Cerebellar nuclear complex (tissue), 1 donor: ENCODE results near the gene KCNMA1.

Source experiments
- DNase-seq, 2 experiments: peaks; one replicate each; lab custom pipeline; 2025; lab: John Stamatoyannopoulos, UW

KCNMA1 gene

DNA sequence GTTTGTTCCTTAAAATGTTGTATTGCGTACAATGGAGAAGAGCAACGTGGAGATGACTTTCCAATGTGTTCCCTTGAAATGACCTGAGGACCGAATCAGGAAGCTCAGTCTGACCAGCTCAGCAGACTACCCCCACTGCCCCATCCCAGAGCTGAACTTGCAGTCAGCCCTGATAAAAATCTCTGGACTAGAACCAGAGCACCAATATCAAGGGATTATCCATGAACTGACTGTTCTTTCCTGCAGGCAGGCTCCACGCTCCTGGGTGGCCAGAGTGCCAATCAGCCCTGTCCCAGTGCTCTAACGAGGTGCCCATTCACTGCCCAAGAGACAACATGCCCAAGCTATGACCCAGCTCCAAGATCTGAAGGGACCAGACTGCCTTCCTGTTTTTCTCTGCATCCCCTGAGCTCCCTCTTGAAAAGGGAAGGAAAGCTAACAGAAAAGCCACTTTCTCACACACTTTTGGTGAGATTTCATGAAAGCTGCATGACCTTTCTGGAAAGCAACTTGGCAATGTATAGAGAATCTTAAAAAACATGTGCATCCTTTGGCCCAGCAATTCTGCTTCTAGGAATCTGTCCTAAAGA, 130.2 kb downstream of the KCNMA1 start:
- no peak for DNase-seq

DNA sequence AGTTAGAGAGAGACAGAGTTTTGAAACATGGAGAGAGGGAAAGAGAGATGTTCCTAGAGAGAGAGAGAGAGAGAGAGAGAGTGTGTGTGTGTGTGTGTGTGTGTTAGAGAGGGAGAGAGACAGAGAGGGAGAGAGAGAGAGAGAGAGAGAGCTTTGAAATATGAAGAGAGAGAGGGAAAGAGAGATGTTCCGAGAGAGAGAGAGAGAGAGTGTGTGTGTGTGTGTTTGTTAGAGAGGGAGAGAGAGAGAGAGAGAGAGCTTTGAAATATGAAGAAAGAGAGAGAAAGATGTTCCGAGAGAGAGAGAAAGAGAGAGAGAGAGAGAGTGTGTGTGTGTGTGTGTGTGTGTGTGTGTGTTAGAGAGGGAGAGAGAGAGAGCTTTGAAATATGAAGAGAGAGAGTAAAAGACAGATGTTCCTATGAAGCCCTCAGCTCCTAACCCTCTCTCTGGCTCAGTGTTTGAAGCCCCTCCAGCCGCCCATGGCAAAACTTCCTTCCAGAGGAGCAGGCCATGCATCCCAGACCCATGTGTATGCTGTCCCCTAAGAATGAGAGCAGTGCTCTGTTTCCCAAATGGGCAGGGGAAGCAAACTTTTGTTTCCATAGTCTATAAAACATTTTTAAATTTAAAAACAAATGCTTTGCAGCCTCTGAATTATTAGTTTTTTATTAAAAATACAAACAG, 130.9 kb downstream of the KCNMA1 start:
- no peak for DNase-seq

DNA sequence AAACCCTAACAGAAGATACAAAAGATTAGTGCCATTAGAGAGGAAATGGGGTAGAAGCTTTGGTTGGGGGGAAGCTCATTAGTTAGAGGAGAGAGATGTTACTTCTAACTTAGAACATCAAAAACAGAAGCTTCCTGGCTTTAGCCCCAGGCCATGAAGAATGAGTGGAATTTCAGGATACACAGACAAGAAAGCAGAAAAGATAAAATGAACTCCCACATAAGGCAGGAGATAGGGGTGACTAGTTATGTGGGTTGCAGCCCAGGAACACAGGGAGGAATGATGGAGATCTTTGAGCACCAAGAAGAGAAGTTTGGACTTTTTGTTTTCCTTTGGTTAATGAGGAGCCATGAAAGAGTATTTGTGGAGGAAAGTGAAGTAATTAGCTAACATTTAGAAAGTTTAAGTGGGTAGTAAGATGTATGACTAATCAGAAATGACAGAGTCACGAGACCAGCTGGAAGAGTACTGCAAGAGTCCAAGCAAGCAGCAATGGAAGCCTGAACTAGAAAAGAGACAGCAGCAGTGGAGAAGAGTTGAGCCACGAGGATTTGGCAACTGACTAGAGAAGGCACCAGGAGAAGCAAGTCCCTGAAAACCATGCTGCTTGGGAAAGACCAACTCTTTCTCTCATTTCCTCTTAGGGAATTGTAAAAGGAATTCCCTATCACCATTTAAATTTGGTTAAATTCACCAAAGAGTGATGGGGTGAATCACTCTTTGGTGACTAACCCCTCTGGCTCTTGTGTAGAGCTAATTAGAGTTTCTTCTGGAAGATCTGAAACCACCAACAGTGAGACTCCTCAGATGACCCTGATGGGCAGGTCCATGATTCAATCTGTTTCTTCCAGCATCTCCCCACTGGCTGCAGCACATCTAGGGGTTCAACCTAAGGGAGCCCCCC, 131.9 kb downstream of the KCNMA1 start:
- no peak for DNase-seq

DNA sequence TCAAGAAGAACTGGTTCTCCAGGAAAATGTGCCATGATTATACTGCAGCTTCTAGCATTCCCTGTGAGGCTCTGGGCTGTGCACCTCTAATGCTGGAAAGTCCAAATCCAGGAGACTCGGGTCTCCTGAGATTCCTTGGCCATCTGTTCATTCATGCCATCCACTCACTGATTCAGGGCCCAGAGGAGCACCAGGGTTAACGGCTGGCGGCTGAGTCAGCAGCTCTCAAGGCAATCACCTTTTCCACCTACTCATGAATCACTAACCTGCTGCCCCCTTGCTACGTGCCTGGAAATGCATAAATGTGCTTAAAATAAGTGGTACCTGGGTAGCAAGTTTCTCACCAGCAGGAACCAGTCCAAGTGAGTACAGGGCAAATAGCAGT, 132.7 kb downstream of the KCNMA1 start:
- DNase-seq = no peak

DNA sequence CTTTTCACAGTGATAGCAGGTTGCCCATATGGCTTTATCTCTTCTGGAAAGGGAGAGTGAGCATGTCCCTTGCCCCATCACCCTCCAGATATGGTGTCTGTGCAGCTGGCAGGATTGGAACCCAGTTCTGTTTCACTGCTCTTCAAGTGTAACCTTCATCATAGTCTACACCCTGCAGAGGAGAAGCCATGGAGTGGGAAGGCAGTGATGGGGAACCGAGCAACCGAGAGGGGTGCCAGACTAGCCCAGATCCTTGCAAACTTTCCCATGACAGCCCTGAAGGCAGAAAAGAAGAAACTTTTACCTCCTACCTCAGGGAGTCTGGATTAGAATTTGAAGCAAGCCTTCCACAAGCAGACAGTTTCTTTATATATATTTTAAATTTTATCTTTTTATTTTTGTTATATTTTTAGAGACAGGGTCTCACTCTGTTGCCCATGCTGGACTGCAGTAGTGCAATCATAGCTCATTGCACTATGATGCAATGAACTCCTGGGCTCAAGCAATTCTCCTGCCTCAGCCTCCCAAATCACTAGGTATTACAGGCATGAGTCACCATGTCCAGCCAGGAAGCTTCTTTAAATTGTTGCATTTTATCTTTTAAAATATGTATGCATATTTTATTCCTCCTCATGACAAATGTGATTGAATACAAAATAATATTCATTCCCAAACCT, 133.3 kb downstream of the KCNMA1 start:
- no peak for DNase-seq

DNA sequence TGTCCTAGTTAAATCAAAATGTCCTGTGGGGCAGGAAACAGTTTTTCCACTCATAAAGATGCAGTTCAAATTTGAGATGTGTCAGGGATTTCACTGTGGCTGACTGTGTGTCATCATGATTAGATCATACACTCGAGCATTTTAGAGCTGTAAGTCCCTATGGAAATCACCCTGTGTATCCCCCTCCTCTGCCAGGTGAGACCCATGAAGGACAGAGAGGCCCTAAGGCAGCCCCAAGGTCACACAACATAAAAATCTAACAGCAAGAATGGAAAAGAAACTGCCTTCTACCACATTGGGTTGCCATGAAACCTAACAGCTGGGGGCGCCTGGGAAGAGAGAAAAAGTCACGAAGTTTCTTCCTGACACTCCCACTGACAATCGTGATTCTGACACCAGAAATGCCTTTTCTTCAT, 135.8 kb downstream of the KCNMA1 start:
- no peak for DNase-seq

DNA sequence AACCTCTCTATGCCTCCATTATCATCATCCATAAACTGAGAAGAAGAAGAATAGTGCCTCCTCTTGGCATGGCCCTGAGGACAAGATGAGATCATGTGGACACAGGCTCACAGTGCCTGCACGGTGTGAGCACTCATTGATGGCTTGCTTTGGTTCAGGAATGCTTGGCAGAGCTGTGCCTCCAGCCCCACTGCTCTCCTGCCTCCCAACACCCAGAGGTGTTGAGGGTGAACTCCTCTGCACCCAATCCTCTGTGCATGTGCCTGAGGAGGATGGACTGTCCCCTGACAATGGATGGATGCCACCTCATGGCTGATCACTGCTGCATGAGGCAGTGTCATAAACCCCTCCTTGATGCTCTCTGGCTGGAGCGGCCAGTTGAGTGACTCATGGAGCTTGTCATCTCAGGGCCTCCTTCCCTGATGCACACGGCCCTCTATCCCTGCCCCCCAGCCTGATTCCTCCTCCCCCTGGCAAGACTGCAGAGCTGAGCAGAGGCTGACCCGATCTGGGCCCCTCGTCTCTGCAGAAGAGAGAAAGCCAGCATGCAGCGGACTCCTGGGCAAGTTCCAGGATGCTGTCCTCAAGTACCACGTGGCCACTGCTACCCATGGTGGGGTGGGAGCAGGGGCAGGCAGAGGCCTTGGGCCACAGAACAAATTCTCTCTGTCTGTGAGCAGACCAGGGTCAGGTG, 136.3 kb downstream of the KCNMA1 start:
- no peak for DNase-seq

DNA sequence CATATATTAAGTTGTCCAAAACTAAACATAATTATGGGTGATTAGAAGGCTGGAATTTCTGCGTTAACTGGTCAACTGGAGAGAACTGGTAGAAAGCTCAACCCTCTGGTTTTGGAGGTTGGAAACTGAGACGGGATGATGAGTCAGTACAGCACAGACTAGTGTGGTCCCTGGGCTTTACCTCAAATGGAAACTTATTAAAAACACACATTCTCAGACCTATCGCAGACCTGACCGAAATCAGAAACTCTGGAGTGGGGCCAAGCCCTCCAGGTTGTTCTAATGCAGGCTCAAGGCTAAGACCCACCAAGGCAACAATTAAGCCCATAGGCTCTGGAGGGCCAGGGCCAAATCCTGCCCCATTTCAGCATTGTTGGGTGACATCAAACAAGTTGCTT, 136.9 kb downstream of the KCNMA1 start:
- no peak for DNase-seq

DNA sequence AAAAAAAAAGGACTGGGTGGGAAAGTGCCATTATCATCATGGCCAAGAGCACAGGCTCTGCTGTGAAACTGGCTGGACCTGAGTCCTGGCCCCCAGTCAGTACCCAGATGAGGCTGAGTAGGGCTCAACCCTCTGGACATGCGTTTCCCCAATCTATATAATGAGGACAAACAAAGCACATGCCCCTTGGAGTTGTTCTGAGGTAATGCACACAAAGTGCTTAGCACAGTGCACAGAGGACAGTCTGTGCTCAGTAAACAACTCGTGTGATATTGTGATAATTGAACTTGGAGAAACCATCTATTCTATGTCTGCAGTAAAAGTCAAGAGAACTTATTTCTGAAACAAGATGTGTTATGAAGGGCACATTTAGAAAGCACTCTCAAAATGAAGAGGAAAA, 138.8 kb downstream of the KCNMA1 start:
- DNase-seq = no peak

DNA sequence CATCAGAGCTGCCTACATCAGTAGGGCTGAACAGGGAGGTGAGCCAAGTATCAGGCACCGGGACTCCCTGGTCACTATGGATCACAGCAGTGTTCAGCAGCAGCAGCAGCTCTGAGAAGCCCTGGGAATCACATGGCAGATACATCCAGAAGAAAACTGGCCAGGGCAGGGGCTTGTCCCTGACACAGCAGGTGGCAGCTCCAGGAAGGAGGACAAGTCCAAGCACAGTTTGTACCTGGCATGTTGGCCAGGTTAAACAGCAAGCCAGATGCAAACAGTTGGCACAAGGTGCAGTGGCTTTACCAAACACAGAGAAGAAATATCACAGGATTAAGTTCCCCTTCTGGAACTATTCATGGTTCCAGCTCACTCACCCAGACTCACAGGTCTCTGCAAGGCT, 139.4 kb downstream of the KCNMA1 start:
- no peak for DNase-seq

DNA sequence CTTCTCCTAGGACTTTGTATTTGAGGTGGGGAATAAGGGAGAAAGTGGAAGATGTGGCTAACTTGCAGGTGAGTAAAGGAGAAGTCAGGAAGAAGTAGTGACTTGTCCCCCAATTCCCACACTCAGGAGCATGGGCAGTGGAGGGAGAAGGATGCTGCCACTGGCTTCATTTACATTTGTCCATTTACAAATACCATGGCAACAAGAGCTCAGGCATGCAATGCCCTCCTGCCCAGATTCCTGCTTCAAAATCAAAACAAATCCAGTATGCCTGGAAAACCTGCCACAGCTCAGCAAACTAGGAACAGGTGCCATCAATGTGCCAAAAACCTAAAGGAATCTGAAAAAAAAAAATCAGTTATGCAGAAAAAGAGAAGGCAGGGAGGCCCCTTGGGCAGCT, 139.9 kb downstream of the KCNMA1 start:
- DNase-seq = no peak

DNA sequence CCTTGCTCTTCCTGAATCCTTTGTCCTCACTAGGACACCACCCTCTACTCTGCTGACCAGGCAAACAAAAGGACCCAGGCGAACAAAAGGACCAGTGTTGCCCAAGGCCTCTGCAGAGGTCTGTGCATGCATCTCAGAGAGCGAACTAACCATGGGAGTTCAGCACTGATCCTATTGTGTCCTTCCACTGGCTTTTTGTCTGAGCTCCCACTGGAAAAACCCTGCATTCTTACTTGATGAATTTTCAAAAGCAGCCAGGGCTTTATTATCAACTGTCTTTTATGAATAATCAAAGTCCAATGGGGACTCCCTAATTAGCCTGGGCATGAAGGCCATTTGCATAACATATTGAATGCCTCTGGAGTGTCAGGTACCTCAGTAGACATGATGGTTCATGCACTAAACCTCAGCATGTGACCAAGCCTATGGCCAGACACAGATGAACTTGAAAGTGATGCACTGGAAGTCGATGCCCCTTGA, 140.6 kb downstream of the KCNMA1 start:
- no peak for DNase-seq

DNA sequence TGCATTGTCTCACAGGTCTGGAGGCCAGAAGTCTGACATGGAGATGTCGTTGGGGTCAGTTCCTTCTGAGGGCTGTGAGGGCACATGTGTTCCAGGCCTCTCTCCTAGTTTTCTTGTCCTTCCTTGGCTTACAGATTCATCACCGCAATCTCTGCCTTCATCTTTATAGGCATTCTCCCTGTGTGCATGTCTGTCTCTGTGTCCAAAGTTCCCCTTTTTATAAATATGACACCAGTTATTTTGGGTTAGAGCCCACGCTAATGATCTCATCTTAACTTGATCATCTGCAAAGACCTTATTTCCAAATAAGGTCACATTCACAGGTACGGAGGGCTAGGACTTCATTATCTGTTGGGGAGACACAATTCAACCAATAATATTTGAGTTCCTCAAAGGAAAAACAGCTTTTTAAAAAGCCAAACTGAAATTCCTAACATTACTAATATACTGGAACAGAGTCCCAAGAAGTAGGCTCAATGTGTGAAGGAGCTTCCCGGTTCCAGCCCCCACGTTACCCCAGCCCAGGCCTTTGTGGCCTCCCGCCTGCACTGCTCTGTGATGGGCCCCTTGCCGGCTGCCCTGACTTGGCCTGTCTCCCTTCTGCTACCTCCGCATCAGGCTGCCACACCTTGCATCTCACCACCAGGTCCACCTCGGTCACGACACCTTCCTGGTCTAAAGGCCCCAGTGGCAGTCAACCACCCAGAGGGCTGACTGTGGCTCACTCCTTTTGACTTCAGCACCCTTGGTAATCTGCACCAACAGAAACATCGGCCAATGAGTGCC, 142.7 kb downstream of the KCNMA1 start:
- no peak for DNase-seq

DNA sequence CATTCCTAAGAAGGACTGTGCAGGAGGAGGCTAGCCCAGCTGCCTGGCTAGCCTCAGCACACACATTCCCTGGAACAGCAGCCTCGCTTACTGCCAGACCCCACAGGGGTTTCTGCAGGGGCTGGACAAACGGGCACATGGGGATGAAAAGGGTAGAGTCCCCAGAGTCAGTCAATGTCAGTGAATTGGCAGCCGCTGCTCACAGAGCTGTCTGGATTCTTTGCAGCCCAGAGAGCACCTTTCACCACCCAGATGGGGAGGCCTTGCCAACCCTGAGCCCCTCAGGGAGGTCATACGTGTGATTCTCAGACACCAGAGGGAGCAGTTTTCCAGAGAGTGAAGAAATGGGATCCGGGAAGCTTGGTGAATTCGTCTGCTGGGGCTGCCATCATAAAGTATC, 143.3 kb downstream of the KCNMA1 start:
- no peak for DNase-seq

DNA sequence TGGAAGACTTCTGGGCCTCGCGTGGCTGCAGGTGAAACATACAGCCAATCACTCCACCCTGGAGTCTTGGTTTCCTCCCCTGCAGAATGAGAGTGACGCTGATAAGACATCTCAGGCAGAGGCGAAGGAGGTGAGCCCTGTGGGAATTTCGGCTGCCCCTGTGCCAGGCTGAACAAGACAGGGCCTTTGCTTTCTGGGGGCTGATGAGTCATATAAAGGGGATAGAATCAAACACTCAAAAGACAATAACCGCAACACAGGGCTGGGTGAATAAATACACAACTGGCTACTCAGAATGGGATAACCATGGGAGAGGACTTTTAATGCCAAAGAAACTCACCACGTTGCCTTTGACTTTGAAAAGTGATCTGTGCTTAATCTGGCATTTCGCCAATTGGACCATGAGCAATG, 143.8 kb downstream of the KCNMA1 start:
- DNase-seq = no peak

DNA sequence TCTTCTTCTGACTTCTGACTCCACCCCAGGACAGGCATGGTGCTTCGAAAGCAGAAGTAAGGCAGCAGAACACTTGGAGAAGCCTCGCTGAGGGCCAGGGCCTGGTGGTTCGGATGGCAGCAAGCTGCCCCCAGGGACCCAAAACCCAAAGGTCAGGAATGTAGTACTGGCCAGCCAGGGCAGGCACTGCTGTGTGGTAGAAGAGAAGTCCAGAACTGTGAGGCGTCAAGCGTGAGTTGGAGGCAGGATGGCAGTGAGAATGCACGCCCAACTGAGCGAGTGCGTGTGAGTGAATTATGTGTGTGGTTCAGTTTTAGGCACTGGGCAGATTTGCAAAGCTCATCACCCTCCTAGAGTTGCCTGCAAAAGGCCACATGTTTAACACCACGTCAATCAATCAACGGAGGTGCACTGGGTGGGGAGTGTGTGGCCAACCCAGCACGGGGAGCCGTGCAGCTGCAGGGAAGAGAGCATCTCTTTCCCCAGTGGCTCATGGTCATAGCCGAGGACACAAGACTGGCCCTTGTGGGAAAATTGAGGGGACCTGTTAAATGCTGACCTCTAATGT, 144.3 kb downstream of the KCNMA1 start:
- DNase-seq = no peak

DNA sequence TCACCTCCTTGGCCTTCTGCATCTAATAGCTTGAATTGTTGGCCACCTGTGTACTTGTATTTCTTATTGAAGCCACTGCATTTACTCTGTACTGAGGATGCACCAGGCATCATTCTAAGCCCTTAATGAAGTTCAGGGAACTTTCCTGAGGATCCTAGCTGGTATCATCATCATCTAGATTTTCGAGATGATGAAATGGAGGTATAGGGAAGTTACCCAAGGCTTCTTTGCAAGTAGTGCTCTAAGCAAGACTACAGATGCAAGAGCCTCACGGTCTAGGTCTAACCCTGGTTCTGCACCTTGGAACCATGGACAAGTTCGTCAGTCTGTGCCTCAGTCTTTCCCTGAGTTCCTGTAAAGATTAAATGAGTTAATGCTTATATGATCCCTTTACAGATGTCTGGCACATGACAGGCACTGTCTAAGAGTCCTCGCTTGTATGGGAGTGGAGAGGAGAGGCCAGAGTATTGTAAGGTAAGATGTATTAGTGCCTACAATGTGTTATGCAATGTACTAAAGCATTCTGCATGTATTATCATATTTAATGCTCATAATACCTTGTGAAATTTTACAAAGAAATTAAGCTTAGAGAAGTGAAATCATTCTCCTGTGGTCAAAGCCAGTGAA, 145.1 kb downstream of the KCNMA1 start:
- DNase-seq = no peak

DNA sequence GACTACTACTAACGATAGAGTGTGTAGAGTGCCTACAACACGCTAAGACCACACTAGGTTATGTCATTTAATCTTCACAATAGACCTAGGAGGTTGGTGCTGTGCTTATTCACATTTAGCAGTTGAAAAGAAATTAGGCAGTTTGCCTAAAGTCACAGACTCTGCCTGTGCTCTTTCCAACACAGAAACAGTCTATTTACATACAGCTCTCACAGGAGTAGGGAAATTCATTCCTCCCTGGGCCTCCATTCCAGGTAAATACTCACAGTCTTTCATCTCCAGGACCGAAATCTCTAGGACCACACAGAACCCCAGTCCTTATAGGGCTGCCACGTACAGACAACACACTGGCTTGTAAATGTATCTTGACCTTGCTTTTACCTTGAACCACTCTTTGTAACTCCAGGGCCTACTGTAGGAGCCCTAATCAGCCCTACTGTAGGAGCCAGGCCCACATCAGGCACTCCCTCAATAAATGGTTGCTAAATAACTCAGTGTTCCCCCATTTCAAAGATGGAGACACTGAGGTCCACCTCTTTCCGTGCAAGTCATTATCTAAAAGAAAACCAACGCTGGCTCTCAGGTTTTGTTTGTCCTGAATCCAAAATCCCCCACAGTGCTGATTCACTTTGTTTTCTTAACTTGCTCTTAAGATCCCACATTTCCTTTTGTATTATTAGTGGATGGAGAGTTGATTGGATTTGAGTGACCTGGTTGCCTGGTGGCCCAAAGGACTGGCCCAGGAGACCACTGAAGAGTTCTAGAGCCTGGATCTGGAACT, 146.9 kb downstream of the KCNMA1 start:
- no peak for DNase-seq

DNA sequence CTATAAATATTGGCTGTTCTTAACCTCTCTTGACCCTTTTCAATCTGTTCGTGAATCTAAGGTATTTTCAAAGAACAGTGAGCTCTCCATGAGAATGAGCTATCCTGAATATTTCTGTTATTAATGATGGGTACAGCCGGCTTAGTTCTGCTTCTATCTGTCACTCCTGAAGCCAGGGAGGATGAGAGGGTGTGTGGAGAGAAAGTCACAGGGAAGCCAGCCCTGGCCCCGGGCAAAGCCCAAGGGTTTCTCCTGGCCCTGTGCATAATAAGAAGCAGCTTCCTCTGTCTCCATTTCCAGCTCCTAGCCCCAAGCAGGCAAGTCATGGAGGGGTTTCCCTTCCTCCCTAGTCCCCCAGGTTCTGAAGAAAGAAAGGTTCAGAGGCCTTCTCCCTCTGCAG, 151.1 kb downstream of the KCNMA1 start:
- DNase-seq = no peak
